Measurements from ENCODE around the gene GRID2.
"Not testable (repeated sequence)": the region's sequence is repeated elsewhere in the genome, so short reads cannot be mapped to it uniquely, and the experiment has no call there.

GRID2 gene

DNA sequence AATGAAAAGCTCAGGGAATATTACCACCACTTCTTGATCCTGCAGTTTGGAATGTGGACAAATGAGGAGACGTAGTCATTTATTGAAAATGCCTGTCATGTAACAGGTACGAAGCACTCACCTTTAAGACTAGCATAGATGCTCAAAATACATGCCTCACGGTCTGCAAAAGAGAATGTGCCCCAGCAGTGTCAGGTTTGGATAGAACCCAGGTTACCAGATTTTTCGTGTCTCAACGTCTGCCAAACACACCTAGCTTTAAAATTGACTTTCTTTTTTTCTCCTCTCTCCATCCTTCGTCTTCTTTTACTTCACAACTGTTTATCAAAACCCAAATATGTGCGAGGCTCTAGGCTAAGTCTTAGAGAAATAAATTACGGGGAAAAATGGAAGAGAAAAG is 918.0 kb downstream of the GRID2 start:
- DNase-seq: no peak

DNA sequence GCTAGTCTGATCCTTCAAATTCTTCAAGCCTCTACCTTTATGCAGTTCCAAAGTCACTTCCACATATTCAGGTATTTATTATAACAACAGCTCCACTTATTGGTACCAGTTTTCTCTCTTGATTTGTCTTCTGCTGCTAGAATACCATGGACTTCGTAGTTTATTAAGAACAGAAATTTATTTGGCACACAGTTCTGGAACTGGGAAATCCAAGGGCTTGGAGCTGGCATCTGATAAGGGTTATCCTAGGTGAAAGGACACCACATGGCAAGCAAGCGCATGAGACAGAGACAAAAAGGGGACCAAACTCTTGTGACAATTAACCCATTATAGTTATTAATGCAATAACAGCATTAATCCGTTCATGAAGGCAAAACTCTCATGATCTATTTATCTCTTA is 924.3 kb downstream of the GRID2 start:
- DNase-seq: no peak

DNA sequence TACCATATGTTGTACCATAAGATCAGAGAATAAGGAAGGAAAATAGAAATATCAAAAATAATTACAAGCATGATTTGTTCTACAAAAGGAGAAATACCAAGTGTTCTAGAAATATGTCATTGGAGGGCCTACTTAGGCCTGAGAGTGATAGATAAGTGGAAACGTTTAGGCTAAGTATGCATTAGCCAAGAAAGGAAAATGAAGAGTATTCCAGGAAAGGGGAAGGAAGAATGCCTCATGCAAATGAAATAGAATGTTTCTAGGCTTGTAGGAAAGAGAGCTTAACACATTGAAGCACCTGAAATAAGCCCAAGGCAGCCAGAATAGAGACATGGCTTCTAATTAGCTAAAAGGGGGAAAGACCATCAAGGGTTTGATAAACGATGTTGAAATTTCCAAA is 929.1 kb downstream of the GRID2 start:
- no peak for DNase-seq

DNA sequence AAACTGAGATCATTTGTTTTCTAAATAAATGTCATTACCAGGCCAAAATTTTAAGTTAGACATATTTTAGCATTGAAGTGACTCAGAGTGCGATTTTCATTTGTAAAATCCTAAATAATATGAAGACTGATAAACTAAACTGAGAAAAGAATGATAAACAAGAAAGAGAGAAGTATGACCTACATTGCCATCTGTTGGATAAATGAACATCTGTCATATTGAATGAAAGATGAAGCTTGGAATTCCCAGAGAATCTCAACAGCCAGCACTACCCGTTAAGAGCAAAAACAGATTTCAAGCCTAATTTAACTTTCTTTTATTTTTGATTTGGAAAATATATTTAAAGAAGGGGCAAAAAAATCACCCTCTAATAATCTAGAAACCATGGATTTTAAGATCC is 933.8 kb downstream of the GRID2 start:
- DNase-seq: no peak

DNA sequence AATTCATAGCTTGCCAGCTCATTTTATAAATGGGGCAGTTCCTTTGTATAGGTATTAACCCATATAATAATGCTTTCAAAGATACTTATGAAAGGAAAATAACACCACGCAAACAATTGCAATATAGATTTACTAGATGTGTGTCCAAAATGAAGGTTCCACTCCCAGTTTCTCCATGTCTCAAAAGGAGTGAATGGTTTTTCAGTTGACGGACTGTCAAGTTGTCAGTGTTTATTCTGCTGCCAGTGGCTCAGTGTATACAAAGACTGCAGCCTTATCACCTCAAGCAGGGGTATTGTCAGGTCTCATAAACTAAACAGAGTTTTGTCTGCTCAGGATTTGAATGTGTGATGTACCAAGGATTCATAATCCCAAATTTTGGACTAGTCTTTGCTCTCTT is 939.5 kb downstream of the GRID2 start:
- no peak for DNase-seq

DNA sequence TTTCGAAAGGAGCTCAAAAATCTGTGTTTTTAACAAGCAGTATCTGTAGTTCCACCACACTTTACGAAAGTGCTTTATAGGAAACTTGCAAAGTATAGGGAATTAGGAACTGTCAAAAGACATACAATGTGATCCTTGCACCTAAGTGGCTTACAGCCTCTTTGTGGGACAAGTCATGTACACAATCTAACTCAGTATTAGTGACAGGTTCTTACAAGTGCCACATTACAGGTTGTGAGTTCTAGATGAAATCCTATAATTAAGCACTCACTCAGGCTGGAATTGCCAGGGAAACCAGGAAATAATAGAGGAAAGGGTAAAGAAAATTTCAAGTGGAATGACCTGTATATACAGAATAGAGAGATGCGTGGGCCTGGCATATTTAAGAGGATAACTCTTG is 957.4 kb downstream of the GRID2 start:
- DNase-seq: no peak

DNA sequence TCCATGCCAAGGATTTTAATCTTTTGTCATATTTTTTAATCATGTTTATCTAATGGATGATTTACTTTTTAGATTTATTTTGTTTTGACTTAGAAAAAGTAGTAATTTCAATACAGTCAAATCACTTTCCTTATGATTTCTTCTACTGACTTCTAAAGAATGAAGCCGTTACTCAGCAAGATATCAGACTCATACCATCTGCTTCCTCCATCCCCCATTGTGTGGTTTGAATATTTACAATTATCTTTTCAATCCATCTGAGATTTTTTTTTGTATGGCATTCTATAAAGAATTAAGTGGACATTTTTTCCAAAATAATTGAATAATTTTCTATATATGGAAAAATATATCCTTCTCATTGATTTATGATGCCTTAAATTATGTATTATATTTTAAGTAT is 959.4 kb downstream of the GRID2 start:
- DNase-seq: no peak

DNA sequence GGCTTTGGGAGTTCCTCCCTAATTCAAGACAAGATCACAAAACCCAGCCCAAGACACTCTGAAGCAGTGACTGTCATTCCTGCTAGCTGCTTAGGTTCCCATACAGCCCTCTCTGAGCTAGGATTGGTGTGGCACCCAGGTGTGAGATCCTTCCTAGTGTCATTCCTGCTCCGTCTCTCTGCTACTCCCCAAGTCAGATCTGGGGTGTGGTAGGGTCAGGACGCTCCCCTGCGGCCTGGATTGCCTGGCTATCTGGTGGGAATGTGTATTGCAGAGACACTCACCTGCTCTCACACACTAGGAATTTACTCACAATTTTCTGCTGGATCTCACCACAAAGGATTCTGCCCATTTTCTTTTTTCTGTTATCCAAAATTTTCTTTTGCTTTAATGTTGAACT is 964.0 kb downstream of the GRID2 start:
- DNase-seq: no peak

DNA sequence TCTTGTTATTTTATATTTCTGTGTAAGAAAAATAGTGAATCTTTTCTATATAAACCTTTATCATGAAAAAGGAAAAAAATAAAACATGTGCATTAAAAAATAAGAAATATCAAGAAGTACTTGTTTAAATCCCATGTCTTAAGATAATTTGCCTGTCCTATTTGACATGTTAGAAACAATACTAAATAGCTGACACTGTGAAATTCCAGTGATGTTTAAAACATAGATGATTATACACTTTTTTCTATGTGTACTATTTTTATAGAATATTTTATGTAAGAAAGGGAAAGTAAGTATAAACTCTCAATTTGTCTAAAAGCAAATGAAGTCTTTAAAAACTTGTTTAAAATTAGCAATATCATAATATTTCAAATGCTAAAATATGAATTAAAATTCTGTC is 981.6 kb downstream of the GRID2 start:
- DNase-seq: no peak

DNA sequence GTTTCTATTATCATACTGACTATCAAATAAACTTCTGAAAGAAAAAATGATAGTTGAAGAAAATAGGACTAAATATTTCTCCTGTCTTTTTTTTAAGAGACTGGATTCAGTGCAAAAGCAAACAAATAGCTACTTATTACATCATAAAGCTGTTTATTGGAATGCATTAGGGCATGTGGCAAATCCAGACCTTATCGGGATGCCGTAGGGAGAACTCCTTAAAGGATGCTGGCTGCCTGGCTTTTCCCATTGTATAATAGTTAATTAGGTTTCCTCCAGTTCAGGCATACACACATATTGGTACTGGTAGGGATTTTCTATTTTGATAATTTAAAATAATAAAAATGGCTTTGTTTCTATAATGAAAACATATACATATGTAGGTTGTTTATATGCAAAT is 985.5 kb downstream of the GRID2 start:
- no peak for DNase-seq

DNA sequence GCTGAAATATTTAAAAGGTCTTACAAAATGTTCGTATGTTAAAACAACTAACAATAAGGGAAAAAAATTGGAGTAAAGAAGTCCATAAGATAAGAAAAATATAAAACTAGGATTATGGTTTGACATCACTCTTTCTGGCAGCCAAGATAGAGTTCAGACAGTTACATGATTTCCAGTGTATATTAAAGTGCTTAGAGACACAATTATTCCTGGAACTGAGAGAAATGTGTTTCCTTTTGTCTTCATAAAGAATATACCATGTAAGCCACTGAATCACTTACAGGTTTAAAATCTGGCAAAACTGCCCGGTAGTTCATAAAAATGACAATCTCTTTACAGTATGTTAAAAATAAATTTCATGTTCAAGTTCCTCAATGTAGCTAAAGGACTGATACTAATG is 986.1 kb downstream of the GRID2 start:
- DNase-seq: no peak

DNA sequence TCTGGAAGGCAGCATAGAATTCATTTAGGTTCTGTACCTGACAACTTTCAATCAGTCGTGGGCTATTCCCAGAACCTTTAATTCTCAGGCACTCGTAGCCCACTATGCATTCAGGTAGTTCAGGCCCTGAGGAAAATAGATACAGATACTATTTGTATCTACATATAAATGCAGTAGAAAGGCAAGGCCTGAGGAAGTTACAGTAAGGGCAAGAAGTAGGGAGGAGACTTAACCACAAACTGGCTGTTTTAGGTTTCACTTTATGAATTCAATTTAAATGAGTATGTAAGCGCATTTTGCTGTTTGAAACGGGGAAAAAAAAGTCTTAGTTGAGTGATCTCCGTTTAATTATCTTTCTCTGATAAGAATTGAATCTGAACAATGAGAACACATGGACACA is 995.4 kb downstream of the GRID2 start:
- no peak for DNase-seq

DNA sequence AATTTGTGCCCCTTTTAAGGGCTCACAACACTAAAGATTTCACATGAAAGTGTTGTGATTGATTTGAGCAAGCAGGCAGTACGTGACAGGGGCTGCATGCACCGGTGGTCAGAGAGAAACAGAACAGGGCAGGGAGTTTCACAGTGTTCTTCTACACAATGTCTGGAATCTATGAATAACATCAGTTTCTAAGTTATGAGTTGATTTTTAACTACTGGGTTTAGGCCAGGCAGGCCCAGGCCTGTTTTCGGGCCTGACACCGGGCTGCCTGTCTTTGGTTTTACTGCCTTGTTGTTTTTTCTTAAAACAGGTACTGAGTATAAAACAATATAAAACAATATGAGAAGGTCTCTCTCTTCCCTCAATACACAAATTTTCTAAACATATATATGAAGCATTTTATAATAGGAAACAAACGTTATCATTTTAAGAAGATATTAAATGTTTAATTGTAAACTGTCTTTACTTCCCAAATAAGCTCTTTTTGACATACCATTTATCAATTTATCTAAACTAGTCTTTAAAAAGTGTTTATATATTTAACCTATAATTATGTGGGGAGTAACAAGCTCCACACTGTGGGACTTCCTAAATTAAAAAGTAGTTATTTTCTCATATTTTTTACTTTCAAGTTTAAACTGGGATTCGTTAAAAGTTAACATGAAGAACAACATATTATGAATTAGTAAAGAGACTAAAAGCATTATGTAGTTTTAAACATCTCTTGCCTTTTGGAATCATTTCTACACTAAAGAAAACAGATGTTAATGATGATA is 997.2 kb downstream of the GRID2 start:
- not testable (repeated sequence) for DNase-seq

DNA sequence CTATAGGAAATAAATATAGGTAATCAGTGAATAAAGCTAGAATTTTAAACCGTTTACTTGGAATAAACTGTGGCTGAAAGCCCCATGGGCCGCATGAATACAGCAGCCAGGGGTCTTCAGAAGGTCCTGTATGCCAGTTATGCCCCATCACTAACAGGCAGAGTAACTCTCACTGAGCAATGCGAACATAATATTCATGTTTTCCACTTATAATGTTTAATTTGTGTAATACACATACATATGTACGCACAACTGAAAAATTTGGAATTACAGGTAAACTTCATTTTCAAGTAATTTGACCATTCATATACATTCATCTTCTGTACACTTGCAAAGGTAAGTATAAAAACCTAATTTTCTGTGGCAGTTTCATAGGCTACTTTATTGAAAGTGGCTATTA is 998.5 kb downstream of the GRID2 start:
- DNase-seq: no peak

DNA sequence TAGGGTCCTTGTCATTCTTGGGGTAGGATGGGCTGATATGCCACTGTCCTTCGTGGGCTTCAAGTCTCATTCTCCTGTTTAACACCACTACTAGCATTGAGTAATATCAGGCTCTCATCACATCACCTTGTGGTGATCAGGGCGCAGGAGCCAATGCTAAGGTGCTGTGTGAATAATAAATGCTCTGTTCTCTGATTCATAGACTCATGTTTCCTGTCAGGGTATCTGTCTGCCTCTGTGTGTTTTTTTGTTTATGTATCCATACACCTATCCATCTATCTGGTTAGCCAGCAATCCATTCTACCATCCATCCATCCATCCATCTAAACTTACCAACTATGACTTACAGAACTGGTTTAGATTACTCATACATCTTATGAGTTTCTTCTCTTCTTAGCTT is 999.7 kb downstream of the GRID2 start:
- DNase-seq: no peak

DNA sequence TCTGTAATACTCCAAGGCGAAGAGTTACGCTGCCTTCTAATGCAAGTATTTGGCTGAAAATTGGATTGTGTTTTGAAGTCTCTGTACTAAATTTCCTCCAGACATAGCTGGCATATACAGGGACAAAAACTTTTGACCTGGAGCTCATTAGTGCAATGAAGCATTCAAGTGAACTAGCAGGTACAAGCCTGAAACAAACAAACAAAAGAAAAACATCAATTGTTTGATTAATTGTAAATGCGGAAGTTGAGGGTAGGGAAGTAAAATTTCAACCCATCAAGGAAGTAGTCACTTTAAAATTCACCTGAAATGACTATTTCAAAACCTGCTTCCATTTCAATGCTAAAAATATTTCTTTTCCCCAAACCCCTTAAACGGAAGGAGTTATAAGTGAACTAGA is 1008.5 kb downstream of the GRID2 start:
- no peak for DNase-seq

DNA sequence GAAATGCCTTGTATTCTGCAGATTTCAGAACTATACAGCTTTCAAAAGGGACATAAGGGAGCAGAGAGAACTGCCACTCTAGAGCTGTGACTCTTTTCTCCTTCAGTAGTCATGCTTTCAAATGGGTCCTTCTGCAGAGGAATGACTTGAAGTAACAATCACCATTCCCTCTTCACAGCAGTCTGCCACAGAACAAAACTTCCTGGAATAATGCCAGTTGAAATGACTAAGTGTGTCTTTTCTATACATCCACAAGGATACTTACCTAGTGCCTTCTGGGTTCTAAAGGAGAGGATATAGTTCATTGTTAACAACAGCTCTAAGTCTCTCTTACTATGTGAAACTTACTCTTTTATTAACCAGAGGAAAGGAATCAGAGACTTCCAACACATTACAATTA is 1009.4 kb downstream of the GRID2 start:
- DNase-seq: no peak

DNA sequence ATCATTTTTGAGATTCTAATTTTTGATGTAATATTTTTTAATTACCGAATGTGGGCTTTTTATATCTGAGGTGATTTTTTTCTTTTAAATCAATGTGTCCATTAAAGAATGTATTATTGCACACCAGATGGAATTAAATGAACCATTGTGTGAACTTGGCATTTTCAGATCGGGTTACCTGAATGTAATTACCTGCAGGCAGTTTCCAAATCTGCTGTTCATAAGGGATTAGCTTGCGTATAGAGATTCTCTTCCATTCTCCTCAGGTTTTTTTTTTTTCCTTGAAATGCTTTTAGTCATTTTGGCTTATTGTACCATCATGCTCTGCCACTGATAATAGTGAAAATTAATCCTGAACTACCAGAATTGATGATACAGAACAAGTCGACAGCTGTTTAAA is 1013.3 kb downstream of the GRID2 start:
- no peak for DNase-seq

DNA sequence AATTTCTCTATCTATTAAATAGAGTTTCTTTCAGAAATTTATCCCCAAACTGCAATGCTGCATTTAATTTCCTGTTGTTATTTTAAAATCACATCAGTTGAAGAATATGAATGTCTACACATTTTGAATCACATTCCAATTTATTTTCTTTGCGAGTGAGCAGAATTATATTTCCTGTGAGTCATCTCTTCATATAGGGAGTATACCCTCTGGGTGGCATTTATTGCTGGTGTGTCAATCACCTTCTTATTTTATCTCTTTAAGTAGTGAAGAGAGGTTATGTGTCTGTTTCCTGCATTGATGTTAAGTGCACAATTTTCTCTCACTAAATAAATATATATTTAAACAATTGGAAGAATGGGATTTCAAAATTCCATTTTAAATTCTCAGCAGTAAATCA is 1013.8 kb downstream of the GRID2 start:
- no peak for DNase-seq

DNA sequence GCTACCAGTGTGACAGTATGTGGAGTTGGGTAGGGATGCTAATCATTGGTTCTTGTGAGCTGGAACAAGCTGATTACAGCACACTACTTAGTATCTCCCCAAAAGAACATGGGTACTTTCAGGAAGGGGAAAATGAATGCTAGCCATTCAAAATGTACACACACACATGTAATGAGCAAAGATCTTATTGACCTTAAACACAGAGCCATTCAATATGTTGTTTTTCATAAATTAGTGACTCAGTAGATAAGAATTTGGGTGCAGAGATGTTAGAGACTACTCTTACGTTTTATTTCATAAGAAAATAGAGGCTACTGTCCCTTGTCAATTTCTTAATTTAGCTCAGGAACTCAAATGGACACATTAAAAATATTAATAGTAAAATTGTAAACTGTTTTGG is 1015.3 kb downstream of the GRID2 start:
- DNase-seq: no peak

DNA sequence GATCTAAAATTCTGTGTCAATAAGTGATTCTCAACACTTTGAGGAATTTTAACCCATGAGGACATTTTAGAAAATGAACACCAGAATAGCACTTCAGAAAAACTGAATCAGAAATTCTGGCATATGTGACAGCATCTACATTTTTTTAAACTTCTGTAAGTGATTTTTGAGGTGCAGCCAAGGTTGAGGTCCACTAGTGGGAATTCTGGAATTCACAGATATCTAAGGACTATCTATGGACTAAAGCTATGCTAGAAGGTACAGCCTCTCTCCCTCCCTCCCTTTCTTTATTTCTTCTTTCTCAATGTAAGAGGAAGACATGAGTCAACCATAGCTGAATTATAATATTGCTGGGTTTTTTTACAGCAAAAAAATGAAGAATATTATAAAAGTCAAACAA is 1016.6 kb downstream of the GRID2 start:
- DNase-seq: no peak

DNA sequence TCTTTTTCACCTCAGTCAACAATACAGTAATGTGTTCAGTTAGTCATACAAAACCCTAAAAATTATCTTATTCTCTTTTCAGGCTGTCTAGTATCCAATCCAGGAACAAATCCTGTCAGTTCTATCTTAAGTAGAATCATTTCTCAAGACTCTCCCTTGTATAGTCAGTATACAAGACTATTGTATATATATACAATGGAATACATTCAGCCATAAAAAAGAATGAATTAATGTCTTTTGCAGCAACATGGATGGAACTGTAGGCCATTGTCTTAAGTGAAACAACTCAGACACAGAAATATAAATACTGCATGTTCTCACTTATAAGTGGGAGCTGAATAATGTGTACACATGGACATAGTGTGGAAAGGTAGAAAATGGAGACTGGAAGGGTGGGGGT is 1023.6 kb downstream of the GRID2 start:
- DNase-seq: no peak

DNA sequence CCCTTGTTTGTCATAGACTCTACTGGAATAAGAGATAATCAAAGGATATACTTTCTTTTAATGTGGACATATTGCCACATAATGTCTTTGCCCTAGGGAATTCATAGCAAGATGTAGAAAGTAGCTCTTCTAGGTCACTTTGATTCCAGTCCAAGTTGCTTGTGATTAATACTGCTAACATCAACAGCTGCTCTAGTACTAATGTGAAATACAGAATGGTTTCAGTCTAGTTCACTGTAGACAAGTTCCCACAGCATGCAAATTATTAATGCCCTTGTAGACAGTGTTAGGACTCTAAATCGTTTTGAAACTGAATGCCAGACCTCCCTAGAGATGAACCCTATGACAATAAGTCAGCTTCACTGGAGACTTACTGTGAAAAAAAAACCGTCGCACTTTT is 1030.2 kb downstream of the GRID2 start:
- DNase-seq: no peak

DNA sequence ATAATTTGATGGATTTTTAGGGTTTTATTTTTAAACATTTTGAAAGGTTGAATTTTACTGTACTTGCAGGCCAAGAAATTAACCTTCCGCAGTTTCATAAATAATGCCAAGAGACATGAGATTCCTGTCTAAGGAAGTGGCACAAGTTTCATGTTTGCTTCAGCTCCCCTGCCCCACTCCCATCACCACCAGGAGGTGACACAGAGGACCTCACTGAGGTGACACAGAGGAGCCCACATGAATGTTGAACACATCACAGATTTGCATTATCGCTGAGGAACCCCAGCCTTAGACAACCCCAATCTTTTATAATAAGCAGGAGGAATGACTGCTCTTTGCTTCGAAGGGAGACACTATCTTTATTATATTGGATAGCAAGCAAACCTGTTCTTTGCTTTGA is 1033.4 kb downstream of the GRID2 start:
- no peak for DNase-seq

DNA sequence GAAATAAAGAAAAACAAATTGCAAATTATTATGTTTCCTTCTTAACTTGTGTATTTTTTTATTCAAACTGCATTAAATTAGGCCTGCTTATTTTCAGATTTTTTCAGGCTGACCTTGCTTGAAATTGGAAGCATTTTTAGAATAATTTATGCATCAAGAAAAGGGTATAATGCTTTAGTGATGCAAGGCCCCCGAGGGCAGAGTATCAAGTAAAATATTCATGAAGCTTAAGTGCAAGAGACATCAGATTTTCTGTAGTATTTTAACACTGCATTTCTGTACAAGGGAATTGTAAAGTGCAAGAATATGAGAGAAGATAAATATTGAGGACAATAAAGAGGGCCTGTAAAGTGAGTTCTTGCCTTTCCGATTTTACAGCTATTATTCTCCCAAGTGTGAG is 1039.0 kb downstream of the GRID2 start:
- DNase-seq: no peak

DNA sequence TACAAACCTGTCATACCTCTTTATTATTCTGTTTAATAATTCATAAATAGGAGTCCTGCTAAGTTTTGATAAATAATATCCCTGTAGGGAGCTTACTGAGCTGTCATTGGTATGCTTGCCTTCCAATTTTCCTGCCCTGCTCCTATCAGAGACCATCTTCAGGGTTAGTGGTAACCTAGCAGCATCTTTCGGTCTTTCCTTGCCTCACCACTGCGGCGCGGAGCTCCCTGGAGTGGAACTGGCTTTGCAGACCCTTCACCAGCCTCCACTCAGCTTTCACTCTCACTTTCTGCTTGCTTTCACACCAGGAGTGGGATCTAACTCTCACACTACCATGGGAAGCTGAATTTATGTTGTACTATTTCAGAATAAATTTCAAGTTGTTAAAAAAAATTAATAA is 1043.1 kb downstream of the GRID2 start:
- no peak for DNase-seq

All from activated CD4-positive, alpha-beta T cell treated with anti-CD3 and anti-CD28 coated beads for 1 hour (primary cell).